Activated T-cell treated with anti-CD3 and anti-CD28 coated beads for 1 hour (primary cell): ENCODE data around the gene CACYBP.
A peak's percentile ranks its signal among the peaks of the same experiment; 100 is the strongest.

Experiments used
- DNase-seq: peaks from one replicate; pipeline ENCODE4 v3.0.0-alpha.2; 2020; ENCODE audit warnings: low read depth

The CACYBP gene

DNA sequence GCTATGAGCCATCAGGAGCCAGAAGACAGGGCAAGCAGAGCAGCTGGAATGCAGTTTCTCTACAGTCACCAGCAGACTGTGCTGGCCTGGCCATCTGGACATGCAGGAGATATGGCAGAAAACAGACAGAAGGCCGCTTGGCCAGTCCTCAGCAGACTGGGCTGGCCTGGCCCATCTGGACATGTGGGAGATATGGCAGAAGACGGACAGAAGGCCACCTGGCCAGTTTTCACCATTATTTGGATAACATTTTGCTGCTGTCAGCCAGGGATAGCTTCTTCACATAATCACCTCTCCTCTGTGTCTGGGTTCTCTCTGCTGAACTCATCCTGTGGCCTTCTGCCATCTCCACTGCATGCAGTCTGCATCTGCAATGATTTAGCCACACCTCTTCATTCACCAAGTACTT, 25.0 kb upstream of the CACYBP start:
- DNase-seq: no peak

DNA sequence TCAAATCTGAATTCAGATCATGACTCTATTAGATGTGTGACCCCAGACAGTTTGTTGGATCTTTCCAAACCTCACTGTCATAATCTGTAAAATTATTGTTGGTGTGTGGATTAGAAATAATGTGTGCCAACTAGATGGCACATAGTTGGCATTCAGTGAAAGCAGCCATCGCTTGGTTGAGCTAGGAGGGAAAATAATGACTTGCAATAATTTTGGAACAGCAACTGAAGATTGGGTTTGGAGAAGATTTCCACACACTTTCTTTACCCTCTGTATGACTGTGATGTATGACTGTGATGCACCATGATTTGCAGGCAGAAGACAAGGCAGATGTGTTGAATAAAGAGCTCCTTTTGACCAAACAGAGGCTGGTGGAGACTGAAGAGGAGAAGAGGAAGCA, 24.0 kb upstream of the CACYBP start:
- DNase-seq: no peak

DNA sequence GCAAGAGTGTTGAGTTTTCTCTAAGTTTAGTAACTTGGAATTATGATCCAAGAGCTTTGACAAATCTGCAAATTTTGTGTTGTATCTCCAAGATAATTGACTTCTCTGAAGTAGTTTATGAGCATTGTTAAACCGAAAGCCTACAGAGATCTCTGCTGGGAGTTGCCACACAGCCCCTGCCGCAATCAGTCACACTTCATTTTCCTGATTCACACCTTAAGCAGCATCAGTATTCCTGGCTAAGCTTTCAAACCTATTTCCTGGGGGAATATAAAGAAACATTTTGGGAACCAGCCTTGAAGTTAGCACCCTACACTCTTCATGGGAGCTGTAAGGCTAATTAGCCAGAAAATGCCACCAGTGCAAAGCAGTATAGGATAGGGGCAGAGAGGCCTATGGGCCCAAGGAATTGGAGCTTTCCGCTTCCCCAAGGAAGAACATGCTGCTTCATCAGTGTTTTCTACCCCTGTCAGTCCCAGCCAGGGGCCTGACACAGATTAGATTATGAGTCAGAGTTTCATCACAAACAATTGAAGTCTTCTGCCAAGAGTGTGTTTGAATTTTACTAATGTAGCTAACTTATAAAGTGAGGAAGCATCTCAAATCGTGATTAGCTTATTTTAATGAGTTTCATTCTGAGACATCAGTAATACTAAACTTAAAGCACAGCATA, 23.2 kb upstream of the CACYBP start:
- no peak for DNase-seq

DNA sequence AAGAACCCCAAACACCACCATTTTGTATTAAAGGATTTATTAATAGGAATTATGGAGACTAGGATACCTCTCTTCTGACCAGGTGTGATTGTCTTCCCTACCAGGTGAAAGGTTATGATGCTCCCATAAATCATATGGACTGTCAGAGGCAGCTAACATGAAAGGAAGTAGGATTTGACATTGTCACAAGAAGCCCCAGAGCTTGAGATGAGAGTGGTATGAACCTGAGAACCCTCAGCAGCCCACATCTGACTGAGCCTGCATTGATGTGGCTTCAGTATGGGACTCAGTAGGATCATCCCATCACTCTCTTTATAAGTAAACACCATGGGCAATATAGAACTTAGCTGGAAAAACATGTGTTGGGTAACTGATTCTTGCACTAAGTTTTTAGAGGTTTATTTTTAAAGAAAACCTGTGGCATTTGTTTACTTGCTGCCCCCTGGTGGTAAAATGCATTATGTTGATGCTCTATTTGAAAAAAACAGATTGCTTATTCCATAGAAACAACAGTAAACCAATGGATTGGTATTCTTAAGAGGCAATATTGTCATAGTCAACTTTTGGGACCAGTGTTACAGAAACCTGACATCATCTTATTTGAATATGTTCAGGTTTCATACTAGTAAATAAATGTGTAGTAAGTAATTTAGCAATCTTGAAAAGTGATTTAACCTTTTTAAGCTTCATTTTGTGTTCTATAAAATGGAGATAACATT, 16.6 kb upstream of the CACYBP start:
- peak; percentile 20 for DNase-seq

DNA sequence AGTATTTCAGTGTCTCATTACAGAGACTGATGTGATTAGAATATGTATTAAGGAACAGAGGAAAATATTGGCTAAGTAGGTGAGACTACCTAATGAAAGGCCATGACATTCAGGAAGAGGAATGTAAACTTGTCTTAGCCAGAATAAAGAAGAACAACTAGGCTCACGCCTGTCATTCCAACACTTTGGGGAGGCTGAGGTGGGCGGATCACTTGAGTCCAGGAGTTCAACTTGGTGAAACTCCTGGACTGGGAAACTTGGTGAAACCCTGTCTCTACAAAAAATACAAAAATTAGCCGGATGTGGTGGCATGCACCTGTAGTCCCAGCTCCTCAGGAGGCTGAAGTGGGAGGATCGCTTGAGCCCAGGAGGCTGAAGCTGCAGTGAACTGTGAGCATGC, 14.8 kb upstream of the CACYBP start:
- no peak for DNase-seq

DNA sequence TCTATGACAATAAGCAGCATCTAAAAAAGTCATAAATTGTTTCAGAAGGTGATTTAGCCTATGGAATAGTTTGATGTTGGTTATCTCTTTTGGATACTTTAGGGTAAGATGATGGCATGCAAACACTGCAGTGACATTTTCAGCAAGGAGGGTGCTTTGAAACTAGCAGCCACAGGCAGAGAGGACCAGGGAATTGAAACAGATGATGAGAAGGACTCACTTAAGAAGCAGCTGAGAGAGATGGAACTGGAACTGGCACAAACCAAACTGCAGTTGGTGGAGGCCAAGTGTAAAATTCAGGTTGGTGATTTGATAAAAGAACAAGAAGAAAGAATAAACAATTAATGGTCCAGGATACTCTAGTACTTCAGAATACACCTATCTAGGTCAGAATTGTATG, 11.2 kb upstream of the CACYBP start:
- no peak for DNase-seq

DNA sequence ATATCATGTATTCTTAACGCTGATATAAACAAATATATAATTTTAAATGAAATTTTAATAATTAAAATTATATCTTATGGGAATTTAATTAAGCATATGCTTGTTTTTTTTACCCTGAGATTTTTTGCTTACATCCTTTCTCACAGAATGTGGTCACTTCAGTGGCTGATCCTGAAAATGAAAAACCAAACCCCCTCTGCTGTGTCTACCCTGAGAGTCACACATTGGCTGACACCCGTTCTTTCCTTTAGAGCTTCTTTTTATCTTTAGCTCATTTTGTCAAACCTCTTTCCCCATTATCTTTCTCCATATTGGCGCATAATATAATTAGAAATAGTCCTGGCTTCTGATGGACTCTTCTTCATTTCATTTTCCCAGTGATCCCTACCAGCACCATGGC, 10.8 kb upstream of the CACYBP start:
- DNase-seq: no peak

DNA sequence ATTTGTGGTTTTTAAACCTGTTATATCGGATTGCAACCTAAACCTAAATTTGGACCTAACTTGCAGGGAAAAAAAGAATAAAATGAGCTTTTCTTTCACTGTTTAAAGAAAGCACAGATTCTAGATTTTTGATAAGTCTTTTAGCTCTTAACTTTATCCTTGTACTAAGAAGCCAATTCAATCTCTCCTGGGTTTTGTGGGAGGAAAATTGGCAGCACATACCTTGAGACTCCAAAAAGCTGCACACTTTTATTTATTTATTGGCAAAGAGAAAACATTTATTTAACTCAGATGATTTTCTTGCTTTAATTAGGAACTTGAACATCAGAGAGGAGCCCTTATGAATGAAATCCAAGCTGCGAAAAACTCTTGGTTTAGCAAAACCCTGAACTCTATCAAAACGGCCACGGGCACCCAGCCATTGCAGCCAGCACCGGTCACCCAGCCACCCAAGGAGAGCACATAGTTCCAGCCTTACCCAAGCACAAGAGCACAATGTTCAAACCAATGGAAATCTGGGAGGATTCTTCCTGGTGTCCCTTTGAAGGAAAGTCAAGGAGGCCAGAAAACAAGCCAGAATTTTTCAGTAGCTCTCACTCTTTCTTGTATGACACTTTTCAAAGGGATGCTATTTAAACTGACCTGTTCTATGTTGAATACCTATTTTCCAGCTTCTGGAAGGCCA, 10.1 kb upstream of the CACYBP start:
- DNase-seq: no peak

DNA sequence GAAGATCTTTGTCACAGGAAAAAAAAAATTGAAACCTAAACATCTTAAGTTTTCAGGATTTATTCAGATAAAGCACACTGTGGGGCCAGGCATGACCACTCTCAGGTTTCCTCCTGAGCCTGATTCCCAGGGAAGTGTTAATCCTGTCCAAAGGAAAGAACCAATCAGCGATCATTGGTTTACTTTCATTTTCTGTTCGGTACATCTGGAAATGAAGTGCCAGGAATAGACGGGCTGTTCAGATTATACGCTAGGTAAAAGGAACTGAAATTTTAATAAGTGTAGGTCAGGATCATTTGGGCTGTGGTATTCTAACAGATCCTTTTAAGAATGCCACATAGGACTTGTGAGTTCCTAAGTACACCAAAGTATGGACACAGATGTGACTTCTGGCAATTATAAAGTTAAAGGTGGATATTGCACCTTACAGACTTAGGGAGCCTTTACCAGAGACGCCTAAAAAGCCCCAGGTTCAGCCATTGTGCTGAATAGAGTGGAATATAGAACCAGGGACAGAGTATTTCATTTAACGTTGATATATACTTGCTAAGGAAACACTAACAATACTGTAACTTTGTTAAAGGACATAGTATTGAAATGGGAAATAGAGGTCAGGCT, 9.3 kb upstream of the CACYBP start:
- DNase-seq: no peak

DNA sequence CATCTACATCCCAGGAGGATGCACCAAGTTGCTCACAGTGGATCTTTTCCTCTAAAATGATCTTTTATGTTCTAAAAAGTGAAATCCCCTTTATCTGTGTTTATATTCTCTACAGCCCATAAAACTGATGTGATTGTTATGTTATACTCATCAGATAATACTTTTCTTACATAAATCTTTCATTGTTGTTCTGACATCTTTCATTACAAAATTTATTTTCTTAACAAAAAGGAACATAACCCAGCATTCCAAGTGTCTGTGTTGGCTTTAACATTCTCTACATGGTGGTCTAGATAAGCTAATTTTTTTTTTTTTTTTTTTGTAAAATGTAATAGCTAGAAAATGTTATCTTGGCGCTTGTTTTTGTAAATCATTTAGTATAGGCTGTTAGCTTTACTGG, 8.3 kb upstream of the CACYBP start:
- DNase-seq: no peak

DNA sequence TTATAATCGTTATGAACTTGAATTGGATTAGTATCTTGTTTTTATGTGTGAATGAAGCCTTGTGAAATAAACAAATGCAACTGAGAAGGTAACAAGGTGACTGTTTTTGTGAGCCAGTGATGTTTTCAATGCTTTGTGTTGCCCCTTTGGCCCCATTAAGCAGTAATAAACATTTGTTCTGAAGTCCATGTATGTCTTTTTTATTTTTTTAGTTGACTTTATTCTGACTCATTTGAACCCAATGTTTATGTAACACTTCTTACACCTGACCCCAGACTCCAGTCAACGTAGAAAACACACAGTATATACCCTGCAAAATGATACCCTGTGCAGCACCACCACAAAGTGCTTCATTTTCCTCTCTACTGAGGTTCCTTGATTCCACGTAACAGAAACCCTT, 4.6 kb upstream of the CACYBP start:
- DNase-seq: no peak

DNA sequence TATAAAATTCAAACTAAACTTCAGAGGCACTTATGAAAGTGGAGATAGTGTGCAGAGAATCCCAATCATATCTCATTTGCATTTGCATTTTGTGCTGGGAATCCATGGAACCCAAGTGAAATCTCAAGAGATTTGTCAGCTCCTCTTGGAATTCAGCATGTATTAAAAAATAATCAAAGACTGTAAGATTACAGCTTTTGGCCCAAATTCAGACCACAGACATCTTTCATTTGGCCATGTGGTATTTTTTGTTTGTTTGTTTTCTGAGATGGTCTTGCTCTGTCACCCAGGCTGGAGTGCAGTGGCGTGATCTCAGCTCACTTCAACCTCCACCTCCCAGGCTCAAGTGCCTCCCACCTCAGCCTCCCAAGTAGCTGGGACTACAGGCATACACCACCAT, 3.8 kb upstream of the CACYBP start:
- no peak for DNase-seq

DNA sequence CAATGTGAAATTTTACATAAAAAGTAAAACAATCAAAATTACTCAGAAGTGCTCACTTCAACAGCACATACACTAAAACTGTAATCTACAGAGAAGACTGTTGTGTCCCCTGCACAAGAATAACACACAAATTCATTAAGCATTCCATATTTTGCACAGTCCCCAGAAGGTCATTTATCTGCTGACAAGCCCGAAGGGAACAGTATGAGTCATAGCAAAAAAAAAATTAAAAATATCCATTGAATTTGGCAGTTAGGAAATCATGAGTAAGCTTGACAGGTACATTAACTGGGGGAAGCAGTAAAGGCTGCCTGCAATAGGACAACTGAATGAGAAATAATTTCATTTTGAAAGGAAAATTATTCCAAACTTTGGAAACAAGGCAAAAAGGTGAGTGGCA, 3.3 kb upstream of the CACYBP start:
- DNase-seq: no peak

DNA sequence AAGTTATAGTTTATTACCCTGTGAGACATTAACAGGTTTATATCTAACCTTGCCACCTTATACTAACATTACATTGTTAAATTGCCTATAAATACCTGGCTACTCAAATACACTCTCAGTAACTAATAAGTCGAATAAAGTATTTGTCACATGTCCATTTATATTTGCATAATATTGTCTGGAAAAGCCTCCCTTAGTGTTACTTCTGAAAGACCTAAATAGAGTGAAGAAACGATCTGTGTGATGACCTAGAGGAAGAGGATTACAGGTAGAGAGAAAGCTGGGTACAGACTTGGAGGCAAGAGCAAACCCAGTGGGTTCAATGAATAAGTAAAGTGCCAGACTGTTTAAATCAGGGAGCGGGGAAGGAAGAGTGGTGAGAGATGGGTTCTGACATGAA, 2.7 kb upstream of the CACYBP start:
- no peak for DNase-seq

DNA sequence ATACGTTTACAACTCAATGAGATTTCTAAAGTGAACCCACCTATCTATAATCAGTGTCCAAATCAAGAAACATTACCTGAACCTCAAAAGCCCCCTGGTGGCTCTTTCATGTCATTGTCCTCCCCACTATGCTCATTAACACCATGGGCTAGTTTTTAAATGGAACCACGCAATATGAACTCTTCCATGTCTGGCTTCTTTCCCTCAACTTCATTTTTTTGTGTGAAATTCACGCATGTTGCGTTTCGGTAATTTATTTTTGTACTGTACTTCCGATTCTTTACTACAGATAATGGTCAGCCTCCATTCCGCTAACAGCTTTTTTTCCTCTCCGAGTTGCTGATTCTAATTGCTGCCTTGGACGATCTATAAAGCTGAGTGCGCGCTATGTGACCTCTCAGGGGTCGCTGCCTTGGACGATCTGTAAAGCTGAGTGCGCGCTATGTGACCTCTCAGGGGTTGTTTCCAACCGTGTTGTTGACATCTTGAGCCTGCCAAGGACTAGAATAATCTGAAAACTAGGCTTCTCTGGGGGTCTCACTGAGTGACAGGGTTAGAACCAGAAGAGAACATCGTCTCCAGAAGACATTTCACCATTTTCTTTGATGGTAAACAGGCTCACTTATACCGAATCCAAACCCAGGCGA, 1.1 kb upstream of the CACYBP start:
- DNase-seq: peak; percentile 23

DNA sequence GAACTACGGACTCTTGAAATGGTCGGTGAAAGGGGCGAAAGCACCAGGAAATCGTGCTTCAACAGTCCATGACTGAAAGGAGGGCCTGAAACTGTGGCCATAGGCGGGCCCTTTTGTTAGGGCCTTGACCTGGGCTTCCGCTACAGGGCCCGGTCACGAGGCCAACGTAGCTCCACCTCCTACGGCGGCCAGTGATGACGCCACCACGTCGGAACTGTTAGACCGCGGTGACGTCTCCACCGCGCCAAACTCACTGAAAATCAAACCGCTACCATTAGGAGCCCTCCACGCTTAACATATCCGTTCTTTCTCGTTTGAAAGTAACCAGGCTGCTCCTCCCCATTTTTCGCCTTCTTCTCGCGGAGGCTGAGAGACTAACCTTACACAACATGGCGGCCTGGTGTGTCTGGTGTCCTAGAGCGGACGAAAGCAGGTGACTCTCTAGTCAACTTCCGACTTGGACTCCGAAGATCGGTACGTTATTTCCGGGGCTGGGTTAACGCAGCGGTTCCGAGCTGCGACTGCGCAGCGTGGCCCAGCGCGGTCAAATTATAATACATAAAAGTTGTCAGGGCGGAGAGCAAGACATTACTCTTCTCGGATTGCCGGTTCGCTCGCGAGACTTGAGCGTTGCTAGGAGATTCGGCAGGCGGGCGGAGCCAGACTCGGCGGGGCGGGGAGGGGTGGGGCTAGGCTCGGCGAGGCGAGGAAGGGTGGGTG, 371 bp upstream of the CACYBP start:
- DNase-seq: peak; percentile 96

DNA sequence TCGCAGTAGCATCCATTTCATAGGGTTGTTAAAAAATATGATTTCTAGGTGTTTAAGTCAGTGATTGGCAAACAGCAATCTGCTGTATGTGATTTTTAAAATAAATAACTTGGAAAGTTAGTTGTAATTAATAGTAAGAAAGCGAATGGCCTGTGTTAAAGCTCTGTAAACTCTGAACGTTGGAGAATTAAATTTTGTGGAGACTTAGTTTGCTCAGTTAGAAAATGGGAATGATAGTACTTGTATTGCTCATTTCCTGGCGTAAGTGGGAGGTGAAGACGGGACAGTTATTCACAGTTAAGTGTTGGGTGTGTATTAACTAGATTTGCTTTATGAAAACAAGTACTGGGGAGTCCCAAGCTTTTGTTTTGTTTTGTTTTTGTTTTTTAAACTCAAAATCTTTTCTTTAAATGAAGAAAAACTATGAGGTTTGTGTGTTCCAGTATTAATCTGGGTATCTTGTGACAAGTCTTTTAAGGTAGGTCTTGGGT, 995 bp downstream of the CACYBP start:
- no peak for DNase-seq

DNA sequence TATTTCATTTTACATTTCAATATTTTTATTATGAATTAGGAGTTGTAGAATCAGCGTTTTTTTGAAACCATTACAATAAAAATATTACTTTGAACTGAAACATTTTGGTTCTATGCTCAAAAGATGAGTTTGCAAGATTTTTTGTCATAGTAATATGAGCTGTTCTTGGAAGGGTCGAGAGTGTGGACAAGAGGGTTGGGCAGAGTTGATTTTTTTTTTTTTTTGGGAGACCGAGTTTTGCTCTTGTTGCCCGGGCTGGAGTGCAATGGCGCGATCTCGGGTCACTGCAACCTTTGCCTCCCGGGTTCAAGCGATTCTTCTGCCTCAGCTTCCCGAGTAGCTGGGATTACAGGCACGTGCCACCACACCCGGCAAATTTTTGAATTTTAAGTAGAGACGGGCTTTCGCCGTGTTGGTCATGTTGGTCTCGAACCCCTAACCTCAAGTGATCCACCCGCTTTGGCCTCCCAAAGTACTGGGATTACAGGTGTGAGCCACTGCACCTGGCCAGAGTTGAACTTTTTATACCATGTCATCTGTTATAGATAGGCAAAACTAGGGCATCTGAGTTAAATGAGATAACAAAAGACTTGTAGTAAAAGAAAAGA, 3.3 kb downstream of the CACYBP start:
- no peak for DNase-seq

DNA sequence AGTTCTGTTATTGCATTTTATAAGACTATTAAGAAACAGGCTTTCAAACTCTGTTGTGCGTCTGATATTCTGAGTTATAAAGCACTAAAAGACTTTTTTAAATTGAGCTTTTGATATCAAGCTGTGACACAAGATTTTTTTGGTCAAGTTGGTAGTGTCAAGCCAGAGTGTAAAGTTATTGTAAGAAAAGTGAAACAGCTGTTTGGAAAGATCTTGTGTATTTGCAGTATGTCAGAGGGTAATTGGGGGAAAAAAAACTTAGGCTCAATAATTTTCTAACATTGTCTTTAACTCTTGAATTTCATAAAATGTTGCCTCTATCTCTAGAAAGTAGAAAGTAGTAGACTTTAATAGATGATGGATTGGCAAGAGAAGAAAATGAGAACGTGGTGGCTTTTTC, 3.8 kb downstream of the CACYBP start:
- no peak for DNase-seq

DNA sequence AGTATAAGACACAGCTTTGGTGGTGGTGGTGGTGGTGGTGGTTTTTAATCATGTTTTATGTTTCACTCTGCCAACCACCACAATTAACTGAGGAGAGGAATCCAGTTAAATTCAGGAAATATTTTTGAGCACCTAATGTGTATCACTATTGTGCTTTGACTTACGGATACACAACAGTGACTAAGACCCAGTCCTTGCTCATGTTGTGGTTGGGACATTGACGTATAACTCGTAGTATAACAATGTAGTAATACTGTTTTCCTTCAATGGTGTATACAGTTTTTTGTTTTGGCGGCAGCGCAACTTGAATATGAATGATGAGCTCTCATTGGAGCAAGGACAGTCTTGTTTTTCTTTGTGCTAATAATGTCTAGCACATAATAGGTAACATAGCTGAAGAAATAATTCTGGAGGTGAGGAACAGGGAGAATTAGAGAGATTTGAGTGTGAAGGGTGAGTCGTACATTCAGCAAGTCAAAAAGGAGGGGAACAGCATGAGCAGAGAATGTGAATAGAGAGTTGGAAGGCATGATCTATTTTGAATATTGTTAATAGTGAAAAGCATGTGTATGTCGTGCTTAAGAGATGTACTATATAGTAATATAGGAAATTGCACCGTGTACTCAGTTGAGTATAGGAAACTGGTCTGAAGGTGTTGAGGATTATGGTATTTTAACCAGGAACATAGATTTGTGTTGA, 5.5 kb downstream of the CACYBP start:
- no peak for DNase-seq

DNA sequence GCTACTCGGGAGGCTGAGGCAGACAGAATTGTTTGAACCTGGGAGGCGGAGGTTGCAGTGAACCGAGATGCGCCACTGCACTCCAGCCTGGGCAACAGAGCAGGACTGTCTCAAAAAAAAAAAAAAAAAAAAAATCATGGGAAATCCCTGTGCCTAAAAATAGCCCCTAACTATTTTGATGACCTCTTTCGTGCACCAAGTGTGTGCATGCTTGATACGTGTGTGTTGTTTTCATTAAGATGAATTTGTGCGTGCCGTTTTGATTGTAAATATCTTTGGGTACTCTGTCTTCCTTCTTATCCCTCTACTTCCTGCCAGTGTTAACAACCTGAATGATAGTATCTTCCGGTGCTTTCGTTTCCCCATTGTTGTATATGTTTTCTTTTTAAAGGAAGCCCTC, 9.8 kb downstream of the CACYBP start:
- DNase-seq: no peak
